Measurements from ENCODE around the gene AGTRAP.

The AGTRAP gene

GRCh38 chr1:11765661-11766428, 29.9 kb downstream of the AGTRAP start:
- no peaks in the 10 kb centered on the region for H3K4me1 ChIP-seq
- H3K27me3 ChIP-seq: peaks cover 0 to 39% of the 10 kb centered on the region in 2 donors
- no peak overlapping the region for H3K4me3 ChIP-seq
- intact Hi-C loops (cut with DNase I; ENCODE audit: low total_unique reads): no loop called here
- no peak overlapping the region for H3K27ac ChIP-seq
- no peaks in the 10 kb centered on the region for H3K36me3 ChIP-seq
- no peak for DNase-seq
- no peak for TF ChIP-seq CTCF (IDR thresholded peaks at IDR 0.05)
- no peaks in the 10 kb centered on the region for H3K9me3 ChIP-seq

GRCh38 chr1:11766429-11766776, 30.5 kb downstream of the AGTRAP start:
- Histone ChIP-seq H3K27me3 (peaks cover 0 to 37% of the 10 kb centered on the region in 2 donors), H3K27ac (no peak overlapping the region), H3K4me3 (no peak overlapping the region), H3K4me1 (no peaks in the 10 kb centered on the region), H3K36me3 (no peaks in the 10 kb centered on the region), H3K9me3 (no peaks in the 10 kb centered on the region)
- TF ChIP-seq CTCF (IDR thresholded peaks at IDR 0.05): no peak
- intact Hi-C loops (cut with DNase I; ENCODE audit: low total_unique reads): no loop called here
- DNase-seq: no peak

- DNase-seq: no peak
- Histone ChIP-seq H3K4me3 (no peak overlapping the region), H3K36me3 (no peaks in the 10 kb centered on the region), H3K4me1 (no peaks in the 10 kb centered on the region), H3K9me3 (no peaks in the 10 kb centered on the region), H3K27me3 (peaks cover 0 to 27% of the 10 kb centered on the region in 2 donors), H3K27ac (no peak overlapping the region)
- intact Hi-C loops (cut with DNase I; ENCODE audit: low total_unique reads): no loop called here
- no peak for TF ChIP-seq CTCF (IDR thresholded peaks at IDR 0.05)
Measured at GRCh38 chr1:11767922-11768704, 32.2 kb downstream of the AGTRAP start.

- DNase-seq: no peak
- Histone ChIP-seq H3K4me1 (no peaks in the 10 kb centered on the region), H3K4me3 (no peak overlapping the region), H3K27ac (no peak overlapping the region), H3K9me3 (no peaks in the 10 kb centered on the region), H3K36me3 (no peaks in the 10 kb centered on the region), H3K27me3 (peaks cover 0 to 27% of the 10 kb centered on the region in 2 donors)
- intact Hi-C loops (cut with DNase I; ENCODE audit: low total_unique reads): no loop called here
- TF ChIP-seq CTCF (IDR thresholded peaks at IDR 0.05): no peak
Measured at GRCh38 chr1:11768821-11769220, 32.9 kb downstream of the AGTRAP start.

GRCh38 chr1:11769274-11769673, 33.3 kb downstream of the AGTRAP start:
- Histone ChIP-seq H3K36me3 (no peaks in the 10 kb centered on the region), H3K27me3 (peaks cover 0 to 27% of the 10 kb centered on the region in 2 donors), H3K4me1 (no peaks in the 10 kb centered on the region), H3K9me3 (no peaks in the 10 kb centered on the region), H3K4me3 (no peak overlapping the region), H3K27ac (no peak overlapping the region)
- no peak for DNase-seq
- no peak for TF ChIP-seq CTCF (IDR thresholded peaks at IDR 0.05)
- intact Hi-C loops (cut with DNase I; ENCODE audit: low total_unique reads): no loop called here

Measured in tibial artery (tissue), 4 donors.